ENCODE measurements around the gene HSPA9.
A peak's percentile ranks its signal among the peaks of the same experiment; 100 is the strongest.

HSPA9 gene

DNA sequence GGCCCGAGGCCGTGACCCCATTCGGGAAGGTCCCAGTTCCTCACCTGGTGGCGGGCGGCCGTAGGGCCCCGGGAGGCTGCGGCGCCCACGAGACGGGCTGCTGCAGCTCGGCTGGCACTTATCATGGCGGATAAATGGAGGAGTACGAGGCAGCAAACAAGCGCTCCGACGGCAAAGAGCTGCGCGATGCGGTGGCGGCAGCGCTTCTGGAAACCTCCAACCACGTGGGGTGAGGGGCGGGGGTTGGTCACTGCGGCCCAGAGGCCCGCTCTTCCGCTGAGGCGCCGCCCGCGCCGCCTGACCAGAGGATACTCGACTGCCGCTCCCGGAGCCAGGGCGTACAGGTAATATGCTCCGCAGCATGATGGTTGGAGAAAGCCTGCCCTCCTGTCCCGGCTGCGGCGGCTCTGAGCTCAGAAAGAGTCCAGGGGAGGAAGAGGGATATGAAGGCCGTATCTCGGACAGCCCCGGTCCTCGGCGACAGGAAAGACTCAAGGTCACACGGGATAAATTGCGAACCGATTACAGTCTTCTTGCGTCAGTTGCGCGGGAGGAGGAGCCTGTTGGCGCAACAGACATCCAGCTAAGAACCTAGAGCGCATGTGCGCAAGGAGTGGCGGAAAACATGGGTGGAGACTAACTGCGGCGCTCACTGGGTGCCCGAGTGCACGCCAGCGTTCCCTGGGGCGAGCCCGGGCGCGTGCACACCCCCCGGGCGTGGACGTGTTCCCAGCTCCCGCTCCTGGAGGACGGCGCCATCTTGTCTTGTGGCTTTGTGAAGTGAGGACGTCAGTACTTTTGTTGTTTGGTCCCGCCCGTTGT is at the start of gene HSPA9:
Gene HSPA9 (minus strand): TSS at position 208 of the 822 bp plus-strand sequence. CDS start 83 bp downstream, at position 125.
- DNase-seq, result peak; percentile 95

DNA sequence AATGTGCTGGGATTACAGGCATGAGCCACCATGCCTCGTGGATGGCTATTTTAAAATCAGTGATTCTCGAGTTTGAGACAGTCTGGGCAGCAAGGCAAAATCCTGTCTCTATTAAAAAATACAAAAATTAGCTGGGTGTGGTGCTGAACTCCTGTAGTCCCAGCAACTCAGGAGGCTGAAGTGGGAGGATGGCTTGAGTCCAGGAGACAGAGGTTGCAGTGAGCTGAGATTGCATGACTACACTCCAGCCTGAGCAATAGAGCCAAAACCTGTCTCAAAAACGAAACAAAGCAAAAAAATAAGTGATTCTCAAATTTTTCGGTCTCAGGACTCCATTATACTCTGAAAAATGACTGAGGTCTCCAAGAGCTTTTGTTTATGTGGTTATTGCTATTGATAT is 47.9 kb upstream of the HSPA9 start:
- DNase-seq, result no peak

DNA sequence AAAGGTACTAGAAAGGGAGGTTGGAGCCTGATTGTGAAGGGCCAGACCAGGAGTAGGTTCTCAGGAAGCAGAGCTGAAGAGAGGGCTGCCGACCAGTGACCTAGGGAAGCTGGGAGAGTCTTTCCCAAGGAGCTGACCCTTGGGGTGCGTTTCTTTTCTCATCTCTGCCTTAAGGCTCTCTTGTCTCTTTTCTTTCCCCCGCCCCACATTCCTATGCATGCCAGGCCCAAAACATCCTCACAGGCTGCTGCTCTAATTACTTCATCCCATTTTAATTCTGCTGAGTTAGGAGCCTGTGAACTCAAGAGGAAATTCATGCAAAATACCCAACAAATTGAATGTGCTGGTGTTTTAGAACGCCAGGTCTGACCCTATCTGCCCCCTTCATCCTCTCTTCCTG is 46.9 kb upstream of the HSPA9 start:
- DNase-seq, result no peak

DNA sequence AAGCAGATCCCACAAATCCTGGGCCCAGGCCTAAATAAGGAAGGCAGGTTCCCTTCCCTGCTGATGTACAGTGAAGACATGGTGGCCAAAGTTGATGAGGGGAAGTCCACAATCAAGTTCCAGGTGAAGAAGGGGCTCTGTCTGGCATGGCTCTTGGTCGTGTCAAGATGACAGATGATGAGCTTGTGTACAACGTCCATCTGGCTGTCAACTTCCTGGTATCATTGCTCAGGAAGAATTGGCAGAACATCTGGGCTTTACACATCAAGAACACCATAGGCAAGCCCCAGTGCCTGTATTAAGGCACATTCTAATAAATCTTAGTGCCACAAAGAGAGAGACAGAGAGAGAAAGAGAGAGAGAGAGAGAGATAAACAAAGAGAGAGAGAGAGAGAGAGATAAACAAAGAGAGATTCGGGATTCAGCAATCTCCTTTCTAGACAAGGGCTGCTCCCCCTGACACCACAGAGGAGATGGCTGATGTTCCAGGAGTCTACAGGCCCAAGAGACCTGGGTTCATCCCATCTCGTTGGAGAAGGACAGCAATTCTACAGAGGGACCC is 45.5 kb upstream of the HSPA9 start:
- no peak for DNase-seq

DNA sequence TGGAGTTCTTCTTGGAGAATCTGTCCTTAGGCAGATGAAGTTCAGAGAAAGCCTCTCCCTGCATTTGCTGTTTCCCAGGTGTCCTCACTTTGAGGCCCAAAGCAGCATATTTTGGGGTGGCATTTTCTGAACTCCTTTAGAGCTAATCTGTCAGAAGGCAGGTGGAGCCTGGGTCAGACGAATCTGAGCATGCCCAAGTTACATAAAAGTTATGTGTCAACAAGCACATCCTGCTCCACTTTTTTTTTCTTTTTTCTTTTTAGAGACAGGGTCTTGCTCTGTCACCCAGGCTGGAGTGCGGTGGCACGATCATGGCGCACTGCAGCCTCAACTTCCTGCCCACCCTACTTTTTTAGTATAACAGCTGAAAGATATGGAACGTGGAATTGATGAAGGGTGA is 41.3 kb upstream of the HSPA9 start:
- DNase-seq, result no peak

DNA sequence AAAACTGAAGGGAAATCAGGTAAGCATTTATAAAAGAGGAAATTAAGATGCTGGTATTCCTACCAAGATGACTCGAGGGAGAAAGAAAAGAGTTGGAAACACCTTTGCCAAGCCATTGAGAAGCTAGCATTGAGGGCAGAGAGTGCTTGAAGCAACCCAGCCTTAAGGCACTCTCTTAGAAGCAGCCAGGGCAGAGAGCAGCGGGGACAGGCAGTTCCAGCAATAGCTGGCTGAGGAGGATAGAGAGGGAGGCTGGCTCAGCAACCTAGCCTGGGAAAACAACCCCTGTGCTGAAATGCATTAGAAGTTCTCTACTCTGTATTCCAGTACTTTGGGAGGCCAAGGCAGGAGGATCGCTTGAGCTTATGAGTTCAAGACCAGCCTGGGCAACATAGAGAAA is 40.3 kb upstream of the HSPA9 start:
- no peak for DNase-seq

DNA sequence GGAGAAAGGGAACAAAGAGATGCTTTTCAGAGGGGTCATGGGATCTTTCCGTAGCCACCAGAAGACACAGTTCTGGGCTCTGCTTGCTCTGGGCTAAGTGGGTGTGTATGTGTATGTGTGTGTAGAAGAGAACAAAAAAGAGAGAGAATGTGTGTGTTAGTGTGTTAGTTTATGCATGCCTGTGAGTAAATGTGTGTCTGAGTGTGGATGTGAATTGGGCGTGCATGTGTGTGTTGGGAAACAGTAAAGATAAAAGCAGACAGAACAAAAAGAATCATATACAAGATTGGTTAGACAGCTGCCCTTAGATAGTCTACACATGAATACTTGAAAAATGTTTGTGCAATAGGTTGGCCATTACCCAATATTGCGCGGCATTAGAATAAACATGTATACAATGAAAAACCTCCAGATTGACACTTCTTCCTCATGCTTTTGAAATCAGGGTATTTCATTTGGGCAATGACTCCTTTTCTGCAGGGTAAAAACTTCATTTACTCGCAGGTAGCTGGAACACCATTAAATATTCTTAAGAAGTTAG is 36.5 kb upstream of the HSPA9 start:
- DNase-seq, result no peak

DNA sequence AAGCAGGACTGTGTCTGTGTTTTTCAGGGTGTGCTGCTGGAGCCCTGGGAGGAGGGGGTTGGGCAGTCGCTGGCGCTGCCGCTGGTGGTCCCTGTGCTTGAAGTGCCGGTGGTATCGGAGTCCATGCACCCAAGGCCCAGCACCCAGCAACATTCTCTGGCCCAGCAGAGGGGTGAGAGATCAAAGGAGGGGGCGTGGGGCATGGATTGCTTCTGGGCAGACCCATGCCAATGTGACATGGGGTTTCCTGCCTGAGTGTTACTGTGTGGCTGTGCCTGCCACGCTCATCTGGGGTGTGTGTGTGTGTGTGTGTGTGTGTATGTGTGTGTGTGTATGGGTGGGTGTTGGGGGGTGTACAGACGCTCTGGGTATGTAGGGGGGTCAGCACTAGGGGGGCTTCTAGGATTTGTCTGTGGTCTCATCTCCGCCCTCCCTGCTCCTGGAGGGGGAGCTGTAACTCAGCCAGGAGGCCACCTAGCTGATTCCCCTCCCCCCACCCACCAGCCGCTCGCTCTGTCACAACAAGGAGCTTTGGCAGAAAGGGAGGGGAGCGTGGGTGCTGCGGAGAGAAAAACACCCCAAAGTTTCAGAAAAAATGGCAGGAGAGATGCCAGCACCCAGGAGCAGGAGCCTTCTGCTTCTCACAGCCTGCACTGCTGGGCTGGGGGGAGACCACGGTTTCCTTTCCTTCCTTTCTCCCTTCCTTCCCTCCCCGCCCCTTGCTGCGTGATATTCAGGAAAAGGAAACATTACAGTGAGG is 35.9 kb upstream of the HSPA9 start:
- no peak for DNase-seq

DNA sequence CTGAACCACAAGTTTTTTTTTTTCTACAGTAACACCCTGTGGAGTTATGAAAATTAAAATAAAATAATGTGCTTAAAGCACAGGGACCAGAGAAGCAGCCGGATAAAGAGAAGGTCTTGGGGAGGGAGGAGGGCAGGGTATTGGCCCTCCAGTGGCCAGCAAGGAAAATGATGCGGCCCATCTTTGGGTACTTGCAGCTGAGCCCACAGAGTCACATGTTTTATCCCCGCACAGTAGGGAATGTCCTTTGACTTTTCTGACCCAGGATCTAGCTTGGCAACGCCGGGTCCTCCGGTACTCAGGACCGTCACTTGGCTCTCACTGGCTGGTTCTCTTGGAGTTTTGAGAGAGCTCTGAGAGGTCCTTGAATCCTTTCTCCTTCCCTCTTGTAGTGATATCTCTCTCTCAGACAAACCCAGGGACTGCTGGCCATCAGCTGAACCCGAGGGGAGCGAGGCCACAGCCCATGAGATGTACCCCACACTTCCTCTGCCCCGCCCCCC is 35.3 kb upstream of the HSPA9 start:
- no peak for DNase-seq

DNA sequence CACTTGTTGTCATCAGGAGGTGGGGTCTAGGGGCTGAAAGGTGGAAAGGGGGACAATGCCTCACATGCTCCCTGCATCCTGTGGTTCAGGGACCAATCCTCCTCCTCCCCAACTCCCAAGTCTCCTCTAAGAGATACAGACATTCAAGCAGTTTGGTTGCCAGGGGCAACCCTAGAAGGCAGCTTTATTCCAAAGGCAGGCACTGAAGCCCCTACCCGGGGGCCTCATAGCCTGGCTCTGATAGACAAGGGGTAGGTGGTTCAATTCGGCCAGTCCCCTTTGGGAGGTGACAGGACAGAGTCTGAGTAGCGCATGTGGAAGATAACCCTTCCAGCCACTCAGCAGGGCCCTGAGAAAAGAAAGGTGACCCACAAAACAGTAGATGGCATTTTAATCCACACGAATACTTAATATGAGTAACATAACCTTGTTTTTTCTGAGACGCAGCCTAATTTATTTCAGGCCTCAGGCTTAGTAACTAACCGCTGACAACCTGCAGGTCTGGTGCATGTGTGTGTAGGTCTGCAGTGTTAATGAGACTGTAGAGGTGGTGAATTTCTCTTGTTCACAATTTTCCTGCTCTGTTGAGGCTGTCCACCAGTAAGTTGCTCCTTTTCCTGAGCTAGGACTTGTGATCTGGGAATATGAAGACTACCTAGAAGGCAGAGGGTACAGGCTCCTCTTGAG is 31.3 kb upstream of the HSPA9 start:
- no peak for DNase-seq

DNA sequence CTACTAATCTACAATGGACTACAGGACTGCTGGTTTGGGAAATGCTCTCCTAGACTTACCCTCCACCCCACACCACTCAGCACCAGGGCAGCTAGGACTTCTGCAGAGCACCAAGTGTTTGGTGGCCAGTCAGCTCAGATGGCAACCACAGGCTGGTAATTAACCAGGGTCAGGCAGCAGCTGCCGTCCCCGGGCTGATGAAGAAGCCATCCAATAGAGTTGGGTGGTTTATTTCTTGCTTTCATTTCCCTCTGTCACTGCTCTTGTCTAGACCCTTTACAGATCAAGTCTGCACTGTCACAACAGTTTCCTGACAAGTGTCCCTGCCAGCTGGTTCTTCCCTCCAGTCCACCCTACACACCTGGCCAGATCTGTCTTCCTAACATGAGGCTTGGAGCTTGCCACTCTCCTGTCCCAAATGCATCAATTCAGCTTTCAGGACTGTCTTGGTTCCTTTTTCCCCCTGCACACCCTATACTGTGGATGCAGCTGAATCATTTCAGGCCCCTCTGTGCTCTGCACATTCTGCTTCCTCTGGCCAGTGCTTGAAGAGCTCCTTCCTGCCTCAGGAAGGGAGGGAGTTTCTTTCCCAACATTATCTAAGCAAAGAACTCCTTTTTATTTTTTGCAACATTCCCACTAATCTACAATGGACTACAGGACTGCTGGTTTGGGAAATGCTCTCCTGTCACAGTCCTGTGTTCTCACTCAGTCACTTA is 30.2 kb upstream of the HSPA9 start:
- no peak for DNase-seq

DNA sequence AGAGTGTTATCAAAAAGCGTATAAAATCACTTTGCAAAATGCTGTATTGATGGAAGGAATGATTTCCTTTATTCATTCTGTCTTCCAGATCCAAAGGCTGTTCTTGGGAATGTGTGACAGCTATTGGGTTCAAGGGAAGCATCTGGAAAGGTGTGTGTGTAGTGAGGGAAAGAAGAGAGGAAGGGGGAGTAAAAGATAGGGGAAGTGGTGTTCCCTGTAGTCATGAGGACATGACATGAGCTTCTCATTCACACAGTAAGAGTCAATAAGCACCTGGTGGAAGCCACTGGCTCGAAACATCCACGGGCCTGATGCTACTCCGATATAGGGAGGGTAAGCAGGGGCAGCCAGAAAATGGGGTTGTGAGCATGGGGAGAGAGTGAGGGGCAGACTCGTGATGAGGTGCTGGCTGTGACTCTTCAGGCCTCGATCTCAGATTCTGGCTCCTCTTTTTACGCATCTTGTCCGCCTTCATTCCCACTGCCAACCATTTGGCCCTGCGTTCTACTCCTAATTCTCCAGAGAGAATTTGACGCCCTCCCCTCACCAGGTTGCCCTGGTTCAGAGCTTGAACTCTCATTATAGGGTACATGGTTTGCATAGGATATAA is 29.1 kb upstream of the HSPA9 start:
- no peak for DNase-seq

DNA sequence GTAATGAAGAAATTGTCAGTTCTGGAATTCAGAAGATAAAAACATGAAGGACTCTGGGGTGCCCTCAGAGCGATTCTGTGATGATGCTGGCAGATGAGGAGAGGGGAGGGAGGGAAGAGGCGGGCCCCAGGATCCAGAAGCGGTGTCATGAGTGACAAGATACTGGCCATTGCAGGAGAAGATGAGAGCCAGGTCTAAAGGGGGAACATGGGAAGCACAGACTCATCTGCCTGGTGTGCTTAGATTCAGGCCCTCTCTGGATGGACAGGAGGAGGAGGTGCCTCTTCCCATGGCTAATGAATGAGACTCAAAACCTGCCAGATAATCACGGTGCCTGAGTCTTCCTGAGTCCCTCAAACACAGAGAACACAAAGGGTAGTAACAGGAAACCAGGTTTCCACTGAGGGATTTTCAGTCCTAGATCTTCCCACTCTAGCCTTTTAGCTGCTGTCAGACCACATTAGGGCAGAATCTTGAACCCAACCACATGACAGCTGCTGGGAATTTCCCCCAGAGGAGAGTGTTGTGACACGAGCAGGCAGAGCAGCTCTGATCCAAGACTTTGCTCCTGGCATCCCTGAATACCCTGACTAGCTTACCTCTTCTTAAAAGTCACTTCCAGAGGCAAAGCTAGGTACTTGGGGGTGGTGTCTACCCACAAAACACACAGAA is 28.2 kb upstream of the HSPA9 start:
- no peak for DNase-seq

DNA sequence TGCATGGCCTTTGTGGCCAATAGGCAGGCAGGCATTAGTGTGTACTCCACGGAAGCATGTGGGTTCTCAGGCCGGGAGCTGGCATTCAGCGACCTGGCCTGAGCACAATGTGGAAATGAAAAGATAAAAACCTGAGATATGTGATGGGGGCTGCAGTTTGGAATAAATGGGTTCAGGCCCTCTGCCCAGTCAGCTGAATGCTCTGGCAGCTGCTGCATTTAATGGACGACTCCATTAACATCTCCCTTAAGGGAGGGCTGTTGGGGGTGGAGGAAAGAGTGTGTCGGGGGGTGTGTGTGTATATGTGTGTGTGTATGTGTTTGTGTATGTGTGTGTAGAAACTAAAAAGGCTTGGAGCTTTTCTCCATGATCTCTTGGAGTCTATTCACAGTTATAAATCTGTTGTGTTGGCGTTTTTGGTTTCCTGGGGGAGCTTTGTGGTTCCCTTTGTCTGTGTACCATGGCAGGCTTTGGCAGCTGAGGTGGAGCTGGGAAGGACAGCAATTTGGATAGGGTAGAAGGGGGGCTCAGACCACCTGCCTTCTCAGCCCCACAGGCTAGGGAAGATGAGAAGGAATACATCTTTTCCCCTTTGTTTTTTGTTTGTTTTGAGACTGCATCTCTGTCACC is 27.3 kb upstream of the HSPA9 start:
- no peak for DNase-seq

DNA sequence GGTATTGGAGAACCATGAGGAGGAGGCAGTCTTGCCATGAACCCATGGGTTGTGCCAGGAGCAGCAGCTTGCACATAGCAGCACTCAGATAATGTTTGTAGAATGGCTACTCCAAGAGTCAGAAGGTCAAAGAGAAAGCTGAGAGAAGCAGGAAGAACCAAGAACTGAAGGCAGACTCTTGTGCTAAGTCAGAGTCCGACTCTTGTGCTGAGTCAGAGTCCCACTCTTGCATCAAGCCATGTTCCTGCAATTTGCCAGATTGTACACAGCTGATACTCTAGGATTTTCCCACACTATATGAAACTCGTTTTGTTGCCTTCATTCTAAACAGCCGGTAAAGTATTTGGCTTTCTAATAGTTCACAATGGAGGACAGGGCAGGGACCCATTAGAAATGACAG is 26.2 kb upstream of the HSPA9 start:
- DNase-seq, result no peak

DNA sequence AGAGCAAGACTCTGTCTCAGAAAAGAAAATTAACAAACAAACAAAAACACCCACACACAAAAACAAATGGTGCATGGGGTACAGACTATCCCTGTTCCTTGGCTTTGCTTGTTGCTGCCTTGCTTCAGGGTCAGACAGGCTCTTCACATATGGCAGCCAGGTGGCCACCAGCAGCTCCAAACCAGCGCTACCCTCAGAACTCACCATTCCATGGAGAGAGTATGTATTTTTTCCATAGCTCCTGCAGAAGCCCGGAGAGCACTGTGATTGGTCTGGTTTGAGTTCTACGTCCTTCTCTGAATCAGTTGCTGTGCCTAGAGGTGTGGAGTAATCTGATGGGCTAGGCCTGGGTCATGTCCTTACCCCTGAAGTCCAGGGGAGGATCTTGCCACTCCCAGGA is 25.2 kb upstream of the HSPA9 start:
- DNase-seq, result no peak

DNA sequence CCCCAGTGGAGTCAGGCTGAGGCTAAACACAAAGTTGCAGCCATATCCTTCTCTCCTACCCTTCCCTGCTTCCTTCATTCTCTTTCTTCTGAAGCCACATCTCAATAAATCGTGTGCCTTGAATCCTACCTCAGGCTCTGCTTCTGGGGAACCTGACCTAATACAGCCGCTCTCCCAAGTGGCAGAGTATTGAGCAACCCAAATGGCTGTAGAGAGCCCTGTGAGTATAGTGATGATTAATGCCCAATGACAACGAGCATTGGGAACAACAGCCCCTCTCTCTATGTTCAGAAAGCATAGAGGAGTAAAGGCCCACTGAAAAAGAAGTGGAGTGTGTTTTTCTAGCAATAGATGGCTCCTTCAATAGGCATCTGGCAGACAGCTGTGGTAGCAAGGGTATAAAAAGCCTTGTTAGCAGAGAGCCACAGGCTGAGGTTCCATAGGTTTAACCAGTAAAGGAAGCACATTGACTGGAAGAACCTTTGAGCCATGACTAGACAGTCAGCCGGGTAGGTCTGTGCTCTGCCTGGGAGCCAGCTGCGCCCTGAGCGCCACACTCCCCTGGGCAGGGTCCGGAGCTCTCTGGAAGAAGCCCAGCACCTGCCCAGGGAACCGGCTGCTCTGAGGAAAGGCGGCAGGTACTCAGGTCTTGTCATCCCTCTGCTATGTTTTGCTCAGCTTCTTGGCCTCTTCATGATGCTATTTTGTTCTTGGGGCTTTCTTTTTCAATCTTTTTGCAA is 22.6 kb upstream of the HSPA9 start:
- DNase-seq, result no peak

DNA sequence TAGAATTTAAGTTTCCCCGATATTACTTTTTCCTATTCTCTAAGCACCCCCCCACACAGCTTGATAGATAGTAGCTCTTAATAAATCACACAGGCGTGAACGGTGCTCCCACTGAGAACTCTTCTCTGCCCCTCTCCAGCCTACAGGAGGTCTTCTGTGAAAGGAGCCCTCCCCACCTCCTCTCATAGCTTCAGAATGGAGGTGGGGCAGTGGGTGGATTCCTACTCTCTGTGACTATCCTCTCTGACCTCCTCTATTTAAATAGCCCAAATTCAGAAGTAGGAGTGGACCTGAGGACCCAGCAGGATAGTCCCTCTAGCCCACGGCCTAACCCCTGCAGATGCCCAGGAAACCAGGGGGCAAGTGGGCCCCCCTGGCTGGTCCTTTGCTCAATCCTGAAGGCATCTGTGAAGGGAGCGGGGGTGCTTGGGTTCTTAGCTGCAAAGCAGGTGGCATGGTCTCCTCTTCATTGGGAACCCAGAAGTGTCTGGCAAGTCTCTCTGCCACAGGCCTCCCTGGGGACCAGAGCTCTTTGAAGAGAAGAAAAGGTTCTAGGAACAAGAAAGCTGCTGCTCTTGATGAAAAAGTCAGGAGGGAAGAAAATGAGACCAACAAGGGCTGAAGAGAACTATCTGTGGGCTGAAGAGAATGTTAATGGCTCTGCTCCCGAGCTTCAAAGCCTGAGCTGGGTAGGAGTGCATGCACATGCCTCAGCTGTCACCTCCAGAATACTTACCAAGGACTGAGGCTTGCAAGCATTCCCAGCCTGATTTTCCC is 21.1 kb upstream of the HSPA9 start:
- DNase-seq, result no peak

DNA sequence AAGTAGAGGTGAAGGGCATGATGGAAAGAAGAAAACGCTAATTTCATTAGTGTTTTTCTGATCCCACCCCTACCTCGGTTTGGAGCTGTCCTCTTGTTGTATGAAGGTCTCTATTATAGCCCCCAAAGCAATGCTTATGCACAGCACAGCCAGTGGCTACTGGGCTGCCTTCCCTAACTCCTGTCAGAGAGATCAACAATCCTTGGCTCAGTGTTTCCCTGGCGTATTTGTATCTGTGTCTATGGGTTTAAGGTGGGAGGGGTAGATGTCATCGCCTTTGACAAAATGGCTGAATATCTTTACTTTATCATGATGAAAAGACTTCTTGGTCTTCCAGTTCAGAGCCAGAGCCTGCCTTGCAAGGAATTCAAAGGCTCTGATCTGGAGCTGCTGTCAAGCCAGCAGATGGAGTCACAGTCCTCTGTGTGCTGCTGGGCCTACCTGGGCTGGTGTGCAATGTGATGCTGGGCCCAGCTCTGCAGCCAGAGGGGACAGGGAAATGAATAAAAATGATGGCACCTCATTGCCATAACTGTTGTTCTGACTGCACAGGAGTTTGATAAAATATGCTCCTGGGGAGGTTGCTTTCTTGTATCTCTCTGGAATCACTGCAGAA is 20.1 kb upstream of the HSPA9 start:
- no peak for DNase-seq

Data from activated effector memory CD4-positive, alpha-beta T cell treated with Interleukin-2 at 50 U/mL for 16 hours (primary cell).